HepG2 (cell line): Measurements from ENCODE around the gene NEDD8. TPM values are rescaled to one million over a fixed set of nuclear protein-coding genes. Genes with fewer than 3 reads are reported as not detected.

Experiments
- ATF7-NPFF ChIP-seq: sonication (generic); formaldehyde crosslinking; IDR thresholded peaks from 2 replicates; pipeline ENCODE4 v1.8.1; 2023; ENCODE audit warnings: mild to moderate bottlenecking, low read depth, missing genetic modification reagents, moderate library complexity
- CBX5 ChIP-seq: sonication (generic); formaldehyde crosslinking; IDR thresholded peaks from 2 replicates; pipeline ENCODE4 v1.4.0; 2020; ENCODE audit warnings: missing genetic modification reagents, borderline replicate concordance
- CREM ChIP-seq, 2 experiments: sonication (generic) in 1 of 2; formaldehyde crosslinking in 1 of 2; IDR thresholded peaks; 2 replicates each; pipeline versions ENCODE4 v1.4.0 to v1.6.1; 2016 to 2020; ENCODE audit warnings: antibody characterized with exemption in 1 of 2, mild to moderate bottlenecking in 1 of 2, missing genetic modification reagents in 1 of 2
- FOXO4 ChIP-seq: sonication (generic); formaldehyde crosslinking; conservative IDR thresholded peaks from 2 replicates; pipeline ENCODE4 v1.8.1; 2023; ENCODE audit warnings: missing genetic modification reagents
- GRHL1 ChIP-seq: sonication (generic); formaldehyde crosslinking; conservative IDR thresholded peaks from 2 replicates; pipeline ENCODE4 v1.8.0; 2022; ENCODE audit warnings: missing genetic modification reagents
- HCFC1 ChIP-seq: fragments of 150-350 bp; IDR thresholded peaks from 2 replicates; pipeline ENCODE4 v1.6.1; 2014; ENCODE audit warnings: low read depth, low read length
- HMGA1 ChIP-seq: sonication (generic); formaldehyde crosslinking; conservative IDR thresholded peaks from 2 replicates; pipeline ENCODE4 v1.4.0; 2020; ENCODE audit warnings: missing genetic modification reagents
- HNF4A ChIP-seq: sonication (generic); formaldehyde crosslinking; IDR thresholded peaks from 2 replicates; pipeline ENCODE4 v1.4.0; 2020; ENCODE audit warnings: missing genetic modification reagents
- HNRNPH1 ChIP-seq: fragments of 200-400 bp; formaldehyde crosslinking; optimal IDR thresholded peaks from 2 replicates; pipeline ENCODE3; 2017; ENCODE audit warnings: mild to moderate bottlenecking, low read depth, low read length
- IRF2 ChIP-seq: IDR thresholded peaks from 2 replicates; pipeline ENCODE4 v1.6.1; 2018; ENCODE audit warnings: missing genetic modification reagents, missing compliant biosample characterization
- KDM5B ChIP-seq: sonication (generic); formaldehyde crosslinking; IDR thresholded peaks from 2 replicates; pipeline ENCODE4 v1.4.0; 2020; ENCODE audit warnings: missing genetic modification reagents, mild to moderate bottlenecking, borderline replicate concordance
- KLF16 ChIP-seq, 2 experiments: sonication (generic) in 1 of 2; formaldehyde crosslinking in 1 of 2; IDR thresholded peaks; 2 replicates each; pipeline versions ENCODE4 v1.6.1 to v1.8.0; 2016 to 2023; ENCODE audit warnings: missing genetic modification reagents in 2 of 2, missing compliant biosample characterization in 1 of 2
- KLF6 ChIP-seq: IDR thresholded peaks from 2 replicates; pipeline ENCODE4 v1.8.0; 2016; ENCODE audit warnings: missing biosample characterization, missing genetic modification reagents
- MTA1 ChIP-seq: sonication (generic); formaldehyde crosslinking; IDR thresholded peaks from 2 replicates; pipeline ENCODE4 v1.4.0; 2020; ENCODE audit warnings: missing genetic modification reagents, mild to moderate bottlenecking, borderline replicate concordance
- MTF1 ChIP-seq: sonication (generic); formaldehyde crosslinking; IDR thresholded peaks from 2 replicates; pipeline ENCODE4 v1.5.0; 2020; ENCODE audit warnings: missing genetic modification reagents
- NFIC ChIP-seq: IDR thresholded peaks from 2 replicates; pipeline ENCODE4 v1.6.1; 2012; ENCODE audit warnings: mild to moderate bottlenecking, low read length, inconsistent platforms
- NFKBIZ ChIP-seq: IDR thresholded peaks from 2 replicates; pipeline ENCODE4 v1.6.1; 2018; ENCODE audit warnings: missing genetic modification reagents, missing compliant biosample characterization
- THYN1 ChIP-seq: sonication (generic); formaldehyde crosslinking; IDR thresholded peaks from 2 replicates; pipeline ENCODE4 v1.8.1; 2023; ENCODE audit warnings: low read depth, mild to moderate bottlenecking, moderate library complexity, missing genetic modification reagents, borderline replicate concordance
- U2AF2 ChIP-seq: fragments of 200-400 bp; formaldehyde crosslinking; IDR thresholded peaks from 2 replicates; pipeline ENCODE4 v1.6.1; 2017; ENCODE audit warnings: low read depth, mild to moderate bottlenecking, low read length
- YEATS2 ChIP-seq: sonication (generic); formaldehyde crosslinking; IDR thresholded peaks from 2 replicates; pipeline ENCODE4 v1.4.0; 2020; ENCODE audit warnings: missing genetic modification reagents, borderline replicate concordance
- ZMAT3 ChIP-seq: sonication (generic); formaldehyde crosslinking; conservative IDR thresholded peaks from 2 replicates; pipeline ENCODE4 v1.7.0; 2021; ENCODE audit warnings: missing genetic modification reagents
- ZMYM3 ChIP-seq: sonication (generic); formaldehyde crosslinking; IDR thresholded peaks from 2 replicates; pipeline ENCODE4 v1.5.1; 2020; ENCODE audit warnings: mild to moderate bottlenecking, missing genetic modification reagents
- ZNF34 ChIP-seq: sonication (generic); formaldehyde crosslinking; IDR thresholded peaks from 2 replicates; pipeline ENCODE4 v1.4.0; 2020; ENCODE audit warnings: mild to moderate bottlenecking, missing genetic modification reagents, borderline replicate concordance
- ZNF549 ChIP-seq: sonication (generic); formaldehyde crosslinking; IDR thresholded peaks from 2 replicates; pipeline ENCODE4 v1.5.0; 2020; ENCODE audit warnings: missing genetic modification reagents
- ZNF710 ChIP-seq: sonication (generic); formaldehyde crosslinking; IDR thresholded peaks from 2 replicates; pipeline ENCODE4 v1.5.0; 2020; ENCODE audit warnings: mild to moderate bottlenecking, missing genetic modification reagents, borderline replicate concordance
- ZNF792 ChIP-seq: IDR thresholded peaks from 2 replicates; pipeline ENCODE4 v1.6.1; 2016
- ZNF841 ChIP-seq: sonication (generic); formaldehyde crosslinking; IDR thresholded peaks from 2 replicates; pipeline ENCODE4 v1.8.1; 2023; ENCODE audit warnings: missing genetic modification reagents, borderline replicate concordance
- polyA plus RNA-seq, 8 experiments: library from polyadenylated mRNA; depleted of rRNA in 3 of 8; stranded (reverse) in 7 of 8; unstranded in 1 of 8; fragments of >200 nt; fragmentation: Illumina TruSeq in 4 of 8; extraction: Trizol in 4 of 8; gene quantifications; 2 replicates each; pipeline versions ENCODE4 v1.2.1 to v1.2.3, GENCODE V29; 2011 to 2016; ENCODE audit warnings: low read depth in 4 of 8, missing spikeins in 1 of 8, mixed read lengths in 1 of 8; ENCODE audit not compliant: insufficient read depth in 1 of 8
- total RNA-seq, 5 experiments: library from RNA; depleted of rRNA; stranded (reverse); fragments of >200 nt; fragmentation: Illumina TruSeq; extraction: Trizol; gene quantifications; 2 replicates each; pipeline ENCODE4 v1.2.3, GENCODE V29; 2016; ENCODE audit warnings: low read depth in 1 of 5

Gene NEDD8
- total and polyA plus RNA-seq, 2 of the 13 experiments (the other 11 are each of a cell fraction or from before 2014, with no cell fraction given), result 535 to 713 TPM

- TF ChIP-seq IRF2 (CRISPR knock-in tag) (peak; percentile 100), GRHL1 (CRISPR knock-in tag) (no peak), MTA1 (peak; percentile 99), CREM (IDR thresholded peaks at IDR 0.05) (peak; percentile 23; the same call in 1 of the 2 replicates), CREM (CRISPR knock-in tag; IDR thresholded peaks at IDR 0.05) (no peak; the same call in 1 of the 2 replicates), YEATS2 (CRISPR knock-in tag) (peak; percentile 98), ZNF34 (CRISPR knock-in tag) (peak; percentile 99), NFKBIZ (peak; percentile 97), CBX5 (CRISPR knock-in tag) (peak; percentile 85), HNRNPH1 (no peak), ZNF841 (peak; percentile 94), ZNF792 (CRISPR knock-in tag) (peak; percentile 100), ATF7-NPFF (peak; percentile 99), FOXO4 (CRISPR knock-in tag) (0 out of 2 replicates have a peak, but pooled peaks have one; percentile 95), ZNF549 (CRISPR knock-in tag) (peak; percentile 89; the same call in 1 of the 2 replicates), MTF1 (CRISPR knock-in tag) (peak; percentile 96), ZMYM3 (CRISPR knock-in tag) (peak; percentile 21; the same call in 1 of the 2 replicates), ZMAT3 (CRISPR knock-in tag) (peak; percentile 100), KLF16 (CRISPR knock-in tag; IDR thresholded peaks at IDR 0.05) (peak; percentile 97 to 100), KLF6 (CRISPR knock-in tag) (peak; percentile 99), HNF4A (CRISPR knock-in tag) (peak; percentile 61), U2AF2 (peak; percentile 73; the same call in 1 of the 2 replicates), ZNF710 (peak; percentile 97), KDM5B (CRISPR knock-in tag) (peak; percentile 100), NFIC (no peak), THYN1 (peak; percentile 96; the same call in 1 of the 2 replicates), HMGA1 (CRISPR knock-in tag) (no peak), HCFC1 (peak; percentile 67; the same call in 1 of the 2 replicates)
These were observed 39.1 kb upstream of the NEDD8 start, which contains the start of gene RABGGTA (continued) for GRCh38 chr14:24271134-24271833.
